GM18526 (cell line): ENCODE results near the gene MYBBP1A.

Experiments
- POLR2A ChIP-seq: IDR thresholded peaks from 3 replicates; pipeline ENCODE4 v1.6.1; 2011; ENCODE audit not compliant: insufficient read length; ENCODE audit errors: extremely low read depth

Gene MYBBP1A

GRCh38 chr17:4591529-4591928 lies 36.3 kb upstream of the MYBBP1A start:
- TF ChIP-seq POLR2A: no peak

DNA sequence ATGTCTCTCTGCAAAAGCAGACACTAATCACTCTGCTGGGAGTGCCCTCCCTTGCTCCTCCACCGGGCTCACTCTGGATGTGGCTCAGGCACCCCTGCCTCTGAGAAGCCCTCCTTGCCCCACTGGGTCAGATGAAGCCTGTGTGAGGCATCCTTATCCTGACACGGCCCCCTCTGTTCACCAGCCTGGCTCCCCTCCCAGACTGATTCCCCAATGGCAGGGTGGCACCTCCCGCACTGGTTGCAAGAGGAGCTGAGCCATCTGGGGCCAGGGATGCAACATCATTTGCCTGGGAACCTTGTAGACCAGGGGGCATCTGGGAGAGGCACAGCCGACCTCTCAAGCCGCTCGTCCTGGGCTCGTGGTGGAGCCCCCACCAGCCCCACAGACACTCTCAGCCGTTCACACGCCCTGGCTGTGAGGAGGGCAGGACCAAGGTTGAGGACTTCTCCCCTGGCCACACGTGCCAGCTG lies 35.8 kb upstream of the MYBBP1A start:
- TF ChIP-seq POLR2A: no peak

DNA sequence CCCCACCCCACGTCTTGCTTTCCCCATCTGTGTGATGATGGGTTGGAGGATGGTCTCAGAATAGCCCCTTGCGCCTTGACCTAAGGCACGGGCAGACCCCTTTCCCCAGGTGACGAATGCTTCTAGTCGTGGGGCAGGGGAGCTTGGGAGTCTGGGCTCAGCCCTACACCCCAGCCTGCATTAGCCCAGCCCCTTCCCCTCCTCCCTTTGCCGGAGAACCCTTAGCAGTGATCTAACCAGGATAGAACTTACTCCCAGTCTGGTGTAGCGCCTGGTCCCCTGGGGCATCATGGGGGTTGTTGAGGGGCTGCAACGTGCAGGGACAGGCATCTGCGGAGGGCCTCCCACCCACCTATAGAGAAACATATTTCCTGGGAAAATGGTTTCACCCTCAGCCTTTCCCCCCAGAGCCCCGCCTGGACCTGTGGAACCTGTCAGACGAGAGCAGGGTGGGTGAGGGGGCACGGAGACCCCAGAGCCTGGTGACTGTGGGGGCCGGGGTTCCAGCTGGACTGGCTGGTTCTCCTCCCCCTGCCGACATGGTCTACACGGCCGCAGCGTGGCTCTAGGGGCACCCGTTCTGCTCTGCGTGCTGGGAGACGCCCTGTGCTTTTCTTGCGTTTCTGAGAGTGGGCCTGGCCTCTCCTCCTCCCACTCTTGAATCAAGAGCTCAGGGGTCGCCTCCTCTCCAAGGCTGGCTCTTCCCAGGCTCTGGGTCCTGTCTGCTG lies 33.9 kb upstream of the MYBBP1A start:
- TF ChIP-seq POLR2A: no peak

DNA sequence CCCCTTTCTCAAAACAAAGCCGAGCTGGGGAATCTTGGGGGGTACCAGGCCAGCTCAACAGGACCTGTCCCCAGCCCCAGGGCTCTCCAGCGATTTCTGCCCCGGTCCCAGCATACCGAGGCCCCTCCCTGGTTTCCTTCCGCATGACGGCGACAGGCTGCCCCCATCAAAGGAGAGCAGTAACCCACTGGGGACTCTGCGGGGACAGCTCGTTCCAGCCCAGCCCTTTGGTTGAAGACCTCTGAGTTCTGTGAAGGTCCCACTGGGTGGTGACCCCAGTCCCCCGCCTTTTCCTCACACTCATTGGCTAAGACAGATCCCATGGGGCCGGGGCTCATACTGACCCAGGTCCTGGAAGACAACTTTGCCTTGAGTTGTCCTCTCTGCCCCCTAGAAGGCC lies 33.2 kb upstream of the MYBBP1A start:
- TF ChIP-seq POLR2A: no peak

DNA sequence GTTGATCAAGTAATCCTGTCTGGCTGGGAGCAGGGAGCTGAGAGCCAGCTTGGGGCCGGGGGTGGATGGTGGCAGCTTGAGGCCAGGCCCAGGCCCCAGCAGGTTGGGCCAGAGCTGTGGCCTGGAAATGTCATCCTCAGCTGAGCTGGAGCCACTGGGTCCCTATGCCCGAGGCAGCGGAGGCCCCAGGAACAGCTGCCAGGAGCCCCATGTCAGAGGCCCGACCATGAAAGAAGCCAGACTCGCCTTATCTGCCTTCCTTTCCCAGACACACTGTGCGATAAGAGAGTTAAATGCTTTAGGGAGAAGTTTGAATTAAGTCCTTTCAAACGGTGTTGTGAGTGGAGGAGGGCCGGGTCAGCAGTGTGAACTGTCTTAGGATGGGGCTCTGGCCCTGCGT lies 32.6 kb upstream of the MYBBP1A start:
- no peak for TF ChIP-seq POLR2A

- TF ChIP-seq POLR2A: no peak
Measured at GRCh38 chr17:4587195-4587594, 32.0 kb upstream of the MYBBP1A start.

- no peak for TF ChIP-seq POLR2A
Measured at GRCh38 chr17:4586043-4586442, 30.9 kb upstream of the MYBBP1A start.

GRCh38 chr17:4585638-4585994 lies 30.4 kb upstream of the MYBBP1A start:
- TF ChIP-seq POLR2A: no peak

- no peak for TF ChIP-seq POLR2A
Measured at GRCh38 chr17:4584917-4585637, 29.9 kb upstream of the MYBBP1A start.

GRCh38 chr17:4584101-4584916 lies 29.1 kb upstream of the MYBBP1A start, which contains the start of gene SMTNL2:
SMTNL2 (plus strand) TSS chr17:4584529; CDS start chr17:4584606, 77 bp downstream.
- no peak for TF ChIP-seq POLR2A

DNA sequence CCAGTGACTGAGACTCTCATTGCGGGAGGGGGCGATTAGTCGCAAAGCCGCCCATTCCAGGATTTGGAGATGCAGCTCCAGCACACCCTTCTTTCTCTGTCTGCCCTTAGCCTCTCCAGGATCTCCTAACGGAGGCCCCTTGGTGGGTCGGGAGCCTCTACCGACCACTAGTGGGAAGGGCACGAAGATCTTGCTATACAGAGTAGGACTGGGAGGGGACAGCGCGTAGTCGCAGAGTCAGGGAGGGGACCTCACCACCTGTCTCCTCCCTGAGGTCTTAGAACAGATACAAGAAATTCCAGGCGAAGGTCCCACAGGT lies 28.6 kb upstream of the MYBBP1A start:
- no peak for TF ChIP-seq POLR2A

DNA sequence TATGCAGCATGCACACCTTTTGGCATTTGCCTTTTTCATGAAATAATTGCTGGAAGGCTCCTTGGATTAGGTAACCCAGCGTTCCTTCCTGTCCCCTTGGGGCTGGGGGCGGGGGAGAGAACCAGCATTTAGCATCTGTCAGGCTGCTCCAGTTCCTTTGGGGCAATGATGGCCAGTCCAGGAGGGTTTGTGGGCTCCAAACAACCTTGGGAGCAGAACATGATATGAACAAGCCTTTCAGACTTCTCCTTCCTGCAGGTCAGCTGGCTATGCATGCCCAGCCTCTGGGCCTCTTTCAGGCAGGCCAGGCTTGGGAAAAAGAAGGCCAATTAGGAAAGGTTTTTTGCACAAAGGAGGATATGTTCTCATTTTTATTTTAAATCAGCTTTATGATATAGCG lies 28.0 kb upstream of the MYBBP1A start:
- TF ChIP-seq POLR2A: no peak

DNA sequence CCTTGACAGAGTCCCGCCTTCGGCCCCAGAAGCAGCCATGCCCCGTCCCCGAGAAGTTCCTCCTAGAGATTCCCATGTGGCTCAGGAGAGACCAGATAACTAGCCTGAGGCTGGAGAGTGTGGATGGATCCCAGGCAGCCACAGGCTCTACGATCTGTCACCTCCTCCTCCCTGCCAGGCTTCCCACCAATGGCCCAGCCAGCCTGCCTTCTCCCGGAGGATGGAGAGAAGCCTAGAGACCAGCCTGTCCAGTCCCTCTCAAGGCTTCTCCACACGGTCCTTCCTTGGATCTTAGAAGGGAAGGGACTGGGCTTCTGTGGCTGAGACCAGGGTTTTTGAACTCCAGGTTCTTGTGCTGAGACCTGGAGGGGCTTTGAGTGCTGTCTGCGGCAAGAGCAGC lies 27.5 kb upstream of the MYBBP1A start:
- TF ChIP-seq POLR2A: no peak

DNA sequence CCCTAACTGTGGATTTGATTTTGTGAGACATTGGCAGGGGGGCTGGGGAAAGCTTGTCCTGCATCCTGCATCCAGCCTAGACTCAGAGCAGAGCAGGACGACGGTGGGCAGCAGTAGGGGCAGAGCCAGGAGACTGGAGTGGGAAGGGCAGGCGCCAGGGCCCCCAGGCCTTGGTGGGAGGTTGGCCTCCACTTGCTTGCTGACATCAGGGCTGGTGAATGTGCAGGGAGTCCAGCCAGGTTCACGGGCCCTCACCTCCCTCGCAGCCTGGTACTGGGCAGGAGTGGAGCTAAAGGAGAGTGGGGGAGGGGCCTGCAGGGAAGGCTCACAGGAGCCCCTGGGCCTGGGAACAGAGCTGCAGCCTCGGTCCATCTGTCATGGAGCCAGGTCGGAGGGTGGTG lies 26.9 kb upstream of the MYBBP1A start:
- TF ChIP-seq POLR2A: no peak

GRCh38 chr17:4580291-4580690 lies 25.1 kb upstream of the MYBBP1A start:
- TF ChIP-seq POLR2A: no peak

DNA sequence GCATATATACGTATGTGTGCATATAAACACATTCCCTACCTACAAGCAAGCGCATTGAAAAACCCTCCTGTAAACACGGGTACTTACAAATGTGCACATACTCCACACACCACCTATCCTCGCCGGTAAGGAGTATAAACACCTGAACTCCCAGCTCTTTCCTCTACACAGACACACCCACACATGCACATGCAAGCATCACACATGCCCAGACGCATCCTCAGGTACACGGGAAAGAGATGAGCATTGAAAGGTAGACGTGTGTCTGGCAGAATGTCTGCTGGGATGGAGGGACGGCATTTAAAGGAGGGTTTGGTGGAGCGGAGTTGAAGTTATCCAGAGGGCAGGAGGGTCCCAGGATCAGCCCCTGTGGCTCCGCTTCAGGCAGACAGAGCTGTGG lies 24.5 kb upstream of the MYBBP1A start:
- TF ChIP-seq POLR2A: no peak
